ENCODE data around the gene PSORS1C1. TPM values are rescaled to one million over a fixed set of nuclear protein-coding genes. Genes with fewer than 3 reads are reported as not detected.

The PSORS1C1 gene
- total RNA-seq, 2 donors from 2014 or later = not detected

- H3K4me3 Mint-ChIP-seq = no peak overlapping the region
Measured at GRCh38 chr6:31111712-31112111, 2.9 kb upstream of the PSORS1C1 start.

GRCh38 chr6:31112478-31112877 is 2.1 kb upstream of the PSORS1C1 start, which contains the start of gene C6orf15:
C6orf15 (minus strand) TSS chr6:31112575; CDS start chr6:31112555, 20 bp downstream.
- H3K36me3 Mint-ChIP-seq = no peaks in the 10 kb centered on the region
- H3K27me3 Mint-ChIP-seq = peaks cover 21 to 39% of the 10 kb centered on the region in 2 donors
- no peaks in the 10 kb centered on the region for H3K9me3 Mint-ChIP-seq
- no peak within 1 kb of the TSS for H3K27ac Mint-ChIP-seq
- DNase-seq (ENCODE audit: low spot score) (no peak), ATAC-seq (no peak)
- no peak within 1 kb of the TSS for H3K4me3 Mint-ChIP-seq
- peaks cover 0 to 2% of the 10 kb centered on the region in 2 donors for H3K4me1 Mint-ChIP-seq (ENCODE audit: low read depth in 2 of 2)

More at GRCh38 chr6:31111712-31112111, 2.9 kb upstream of the PSORS1C1 start:
- H3K27ac Mint-ChIP-seq = no peak overlapping the region
- H3K36me3 Mint-ChIP-seq = no peaks in the 10 kb centered on the region
- DNase-seq (ENCODE audit: low spot score) = no peak
- no peaks in the 10 kb centered on the region for H3K9me3 Mint-ChIP-seq
- peaks cover 0 to 2% of the 10 kb centered on the region in 2 donors for H3K4me1 Mint-ChIP-seq (ENCODE audit: low read depth in 2 of 2)
- peaks cover 20 to 39% of the 10 kb centered on the region in 2 donors for H3K27me3 Mint-ChIP-seq
- ATAC-seq = no peak

GRCh38 chr6:31113861-31114540 is 599 bp upstream of the PSORS1C1 start:
- no peak overlapping the region for H3K27ac Mint-ChIP-seq

GRCh38 chr6:31114970-31115849 is 610 bp downstream of the PSORS1C1 start:
- ATAC-seq (no peak), DNase-seq (ENCODE audit: low spot score) (no peak)
- no peaks in the 10 kb centered on the region for H3K36me3 Mint-ChIP-seq
- H3K27me3 Mint-ChIP-seq = peaks cover 21 to 37% of the 10 kb centered on the region in 2 donors
- no peaks in the 10 kb centered on the region for H3K9me3 Mint-ChIP-seq
- no peaks in the 10 kb centered on the region for H3K4me1 Mint-ChIP-seq (ENCODE audit: low read depth in 2 of 2)
- H3K27ac Mint-ChIP-seq = no peak overlapping the region
- no peak overlapping the region for H3K4me3 Mint-ChIP-seq

More at GRCh38 chr6:31113861-31114540, 599 bp upstream of the PSORS1C1 start:
- ATAC-seq = no peak
- Mint-ChIP-seq H3K9me3 (no peaks in the 10 kb centered on the region), H3K27me3 (peaks cover 27 to 46% of the 10 kb centered on the region in 2 donors), H3K4me3 (no peak overlapping the region), H3K4me1 (ENCODE audit: low read depth in 2 of 2) (peaks cover 0 to 2% of the 10 kb centered on the region in 2 donors), H3K36me3 (no peaks in the 10 kb centered on the region)
- DNase-seq (ENCODE audit: low spot score) = no peak

- ATAC-seq (no peak), DNase-seq (ENCODE audit: low spot score) (no peak)
- Mint-ChIP-seq H3K4me1 (ENCODE audit: low read depth in 2 of 2) (no peaks in the 10 kb centered on the region), H3K27me3 (peaks cover 18 to 29% of the 10 kb centered on the region in 2 donors), H3K9me3 (no peaks in the 10 kb centered on the region), H3K36me3 (no peaks in the 10 kb centered on the region), H3K4me3 (no peak overlapping the region), H3K27ac (no peak overlapping the region)
Measured at GRCh38 chr6:31115941-31116560, 1.5 kb downstream of the PSORS1C1 start.

- no peaks in the 10 kb centered on the region for H3K36me3 Mint-ChIP-seq
- no peak for DNase-seq (ENCODE audit: low spot score)
- no peak overlapping the region for H3K4me3 Mint-ChIP-seq
- ATAC-seq = no peak
- H3K27me3 Mint-ChIP-seq = peaks cover 18 to 29% of the 10 kb centered on the region in 2 donors
- no peak overlapping the region for H3K27ac Mint-ChIP-seq
- H3K4me1 Mint-ChIP-seq (ENCODE audit: low read depth in 2 of 2) = no peaks in the 10 kb centered on the region
- no peaks in the 10 kb centered on the region for H3K9me3 Mint-ChIP-seq
Measured at GRCh38 chr6:31116661-31117385, 2.2 kb downstream of the PSORS1C1 start.

- no peaks in the 10 kb centered on the region for H3K36me3 Mint-ChIP-seq
- no peaks in the 10 kb centered on the region for H3K9me3 Mint-ChIP-seq
- DNase-seq (ENCODE audit: low spot score) = no peak
- H3K4me1 Mint-ChIP-seq (ENCODE audit: low read depth in 2 of 2) = no peaks in the 10 kb centered on the region
- H3K27me3 Mint-ChIP-seq = peaks cover 18 to 21% of the 10 kb centered on the region in 2 donors
- no peak overlapping the region for H3K27ac Mint-ChIP-seq
- ATAC-seq = no peak
- H3K4me3 Mint-ChIP-seq = no peak overlapping the region
Measured at GRCh38 chr6:31118178-31118577, 3.6 kb downstream of the PSORS1C1 start.

- no peak for DNase-seq (ENCODE audit: low spot score)
- Mint-ChIP-seq H3K36me3 (no peaks in the 10 kb centered on the region), H3K4me1 (ENCODE audit: low read depth in 2 of 2) (no peaks in the 10 kb centered on the region), H3K9me3 (no peaks in the 10 kb centered on the region), H3K4me3 (no peak within 1 kb of the TSS), H3K27me3 (peaks cover 13% of the 10 kb centered on the region in 2 donors), H3K27ac (no peak within 1 kb of the TSS)
- ATAC-seq = no peak
Measured at GRCh38 chr6:31120151-31120915, 5.7 kb downstream of the PSORS1C1 start, which contains the start of gene CDSN. CDSN (minus strand) TSS chr6:31120446; CDS start chr6:31120419, 27 bp downstream.

GRCh38 chr6:31121131-31121790 is 6.7 kb downstream of the PSORS1C1 start:
- peaks cover 7 to 9% of the 10 kb centered on the region in 2 donors for H3K27me3 Mint-ChIP-seq
- no peak for ATAC-seq
- no peak overlapping the region for H3K4me3 Mint-ChIP-seq
- H3K27ac Mint-ChIP-seq = no peak overlapping the region
- DNase-seq (ENCODE audit: low spot score) = no peak
- H3K4me1 Mint-ChIP-seq (ENCODE audit: low read depth in 2 of 2) = no peaks in the 10 kb centered on the region
- no peaks in the 10 kb centered on the region for H3K9me3 Mint-ChIP-seq
- H3K36me3 Mint-ChIP-seq = no peaks in the 10 kb centered on the region

GRCh38 chr6:31122791-31123706 is 8.4 kb downstream of the PSORS1C1 start:
- Mint-ChIP-seq H3K9me3 (no peaks in the 10 kb centered on the region), H3K36me3 (no peaks in the 10 kb centered on the region), H3K27ac (no peak overlapping the region), H3K27me3 (peaks cover 9 to 11% of the 10 kb centered on the region in 2 donors), H3K4me3 (no peak overlapping the region), H3K4me1 (ENCODE audit: low read depth in 2 of 2) (peaks cover 3 to 4% of the 10 kb centered on the region in 2 donors)
- ATAC-seq = no peak
- DNase-seq (ENCODE audit: low spot score) = no peak

- DNase-seq (ENCODE audit: low spot score) (no peak), ATAC-seq (no peak)
- no peaks in the 10 kb centered on the region for H3K9me3 Mint-ChIP-seq
- peaks cover 4% of the 10 kb centered on the region in 2 donors for H3K4me1 Mint-ChIP-seq (ENCODE audit: low read depth in 2 of 2)
- no peak overlapping the region for H3K4me3 Mint-ChIP-seq
- H3K27ac Mint-ChIP-seq = no peak overlapping the region
- no peaks in the 10 kb centered on the region for H3K36me3 Mint-ChIP-seq
- H3K27me3 Mint-ChIP-seq = peaks cover 7 to 15% of the 10 kb centered on the region in 2 donors
Measured at GRCh38 chr6:31125162-31125561, 10.6 kb downstream of the PSORS1C1 start.

Measured in natural killer cell treated with Interleukin-12 subunit alpha and Interleukin-12 subunit beta and Interleukin-15 and Interleukin-18, amount 100 ng/mL, for 72 hours (primary cell).